ENCODE data around the gene APOBEC3H.

The APOBEC3H gene

DNA sequence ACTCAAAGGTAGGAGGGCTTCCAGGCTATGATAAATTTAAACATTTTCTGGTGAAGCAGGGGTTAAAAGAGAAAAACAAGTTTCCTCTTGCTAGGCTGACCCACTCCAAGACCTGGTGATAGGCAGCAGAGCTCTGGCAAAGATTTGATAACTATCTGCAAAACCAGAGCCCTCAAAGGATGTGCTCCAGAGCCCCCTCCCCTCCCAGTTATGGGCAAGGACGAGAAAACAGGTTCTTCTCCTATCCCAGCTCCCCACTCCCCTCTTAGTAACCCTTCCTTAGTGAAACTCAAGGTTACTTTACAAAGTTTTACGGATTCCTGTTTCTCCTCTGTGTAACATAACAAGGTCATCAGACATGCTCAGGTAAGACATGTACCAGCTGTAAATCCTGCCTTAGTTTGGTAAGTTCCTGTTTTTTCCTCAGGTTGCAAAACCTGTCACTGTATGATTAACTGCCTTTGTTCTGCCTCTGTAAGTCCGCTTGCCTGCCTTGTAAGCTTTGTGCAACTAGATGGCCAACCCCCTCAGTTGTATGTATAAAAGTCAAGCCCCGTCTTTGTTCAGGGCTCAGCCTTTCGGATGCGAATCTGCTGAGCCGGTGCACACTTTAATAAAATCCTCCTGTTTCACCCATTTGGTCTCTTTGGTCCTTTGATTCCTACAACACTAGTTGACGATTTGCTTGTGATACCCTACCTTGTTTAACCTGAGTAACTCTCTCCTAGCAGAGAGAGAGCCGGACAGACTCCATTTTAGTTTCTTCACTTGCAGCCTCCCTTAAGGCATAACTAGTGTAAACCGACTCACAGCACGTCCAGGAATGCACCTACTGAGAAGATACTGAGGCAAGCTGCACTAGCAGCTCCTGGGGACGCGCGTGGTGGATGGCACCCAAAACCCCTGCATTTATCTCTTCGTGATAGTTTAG lies 13.9 kb downstream of the APOBEC3H start:
- DNase-seq (ENCODE audit: low read depth in 2 of 2): no peak

DNA sequence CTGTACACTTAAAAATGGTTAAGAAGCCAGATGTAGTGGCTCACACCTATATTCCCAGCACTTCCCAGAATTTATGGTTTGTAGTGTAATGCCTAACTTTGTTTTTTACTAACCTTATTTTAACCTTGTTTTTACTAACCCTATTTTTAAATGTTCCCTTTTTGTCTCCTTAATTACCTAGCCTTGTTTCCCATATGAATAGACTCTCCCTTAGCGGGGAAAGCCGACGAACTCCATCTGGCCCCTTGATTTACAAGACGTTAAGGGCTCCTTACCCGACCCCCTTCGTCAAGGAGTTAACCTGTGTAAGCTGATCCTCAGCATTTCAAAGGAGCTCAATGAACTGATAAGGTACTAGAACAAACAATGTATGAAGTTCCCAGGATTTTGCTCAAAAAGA lies 17.1 kb downstream of the APOBEC3H start:
- DNase-seq (ENCODE audit: low read depth in 2 of 2): no peak

DNA sequence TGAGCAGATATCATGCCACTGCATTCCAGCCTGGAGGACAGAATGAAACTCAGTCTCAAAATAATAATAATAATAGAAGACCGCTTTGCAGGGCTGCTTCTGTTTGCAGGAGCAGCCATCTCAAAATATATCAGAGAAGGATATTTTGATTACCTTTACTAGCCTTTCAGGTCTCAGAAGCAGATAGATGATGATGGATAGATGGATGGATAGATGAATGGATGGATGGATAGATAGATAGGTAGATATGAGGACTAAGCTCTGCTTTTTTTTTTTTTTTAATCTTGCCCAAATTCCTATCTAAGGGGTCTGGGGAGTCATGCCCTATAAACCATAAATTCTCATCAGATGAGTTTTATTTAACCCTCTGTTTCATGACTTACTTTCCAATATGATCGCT lies 18.5 kb downstream of the APOBEC3H start:
- no peak for DNase-seq (ENCODE audit: low read depth in 2 of 2)

DNA sequence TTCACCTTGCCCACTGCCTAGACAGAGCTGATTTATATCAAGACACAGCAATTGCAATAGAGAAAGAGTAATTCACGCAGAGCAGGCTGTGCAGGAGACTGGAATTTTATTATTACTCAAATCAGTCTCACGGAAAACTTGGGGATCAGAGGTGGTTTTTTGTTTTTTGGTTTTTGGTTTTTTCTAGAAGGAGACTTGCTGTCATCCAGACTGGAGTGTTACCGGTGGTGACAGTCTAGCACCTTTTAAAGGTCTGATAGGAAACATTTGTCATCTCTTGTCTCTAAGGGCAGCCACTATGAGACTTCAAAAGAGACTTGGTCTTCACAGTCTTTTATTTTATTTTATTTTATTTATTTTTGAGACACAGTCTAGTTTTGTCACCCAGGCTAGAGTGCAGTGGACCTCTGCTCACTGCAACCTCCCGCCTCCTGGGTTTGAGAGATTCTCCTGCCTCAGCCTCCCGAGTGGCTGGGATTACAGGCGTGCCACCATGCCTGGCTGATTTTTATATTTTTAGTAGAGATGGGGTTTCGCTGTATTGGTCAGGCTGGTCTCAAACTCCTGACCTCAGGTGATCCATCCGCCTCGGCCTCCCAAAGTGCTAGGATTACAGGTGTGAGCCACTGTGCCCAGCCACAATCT lies 19.1 kb downstream of the APOBEC3H start:
- no peak for DNase-seq (ENCODE audit: low read depth in 2 of 2)

DNA sequence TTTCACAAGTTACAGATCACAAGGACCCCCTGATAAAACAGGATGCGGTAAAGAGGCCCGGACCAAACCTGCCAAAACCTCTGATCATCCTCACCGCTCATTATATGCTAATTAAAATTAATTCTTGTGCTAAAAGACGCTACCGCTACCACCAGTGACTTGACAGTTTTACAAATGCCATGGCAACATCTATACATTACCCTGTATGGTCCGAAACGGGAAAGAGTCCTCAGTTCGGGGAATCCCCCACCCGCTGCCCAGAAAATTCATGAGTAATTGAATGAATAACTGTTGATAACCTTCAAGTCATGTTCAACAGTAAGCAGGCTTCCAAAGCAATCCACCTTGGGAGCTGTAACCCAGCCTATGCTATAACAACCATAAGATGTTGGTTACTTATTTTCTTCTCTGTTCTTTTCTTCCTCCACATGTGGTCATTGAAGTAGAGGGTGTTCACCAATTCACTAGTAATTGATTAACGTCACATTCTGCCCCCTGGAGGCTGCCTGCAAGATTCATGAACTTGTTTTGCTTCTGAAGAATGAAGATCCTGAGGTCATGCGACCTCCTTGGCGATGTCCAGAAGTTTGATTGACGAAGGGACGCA lies 20.6 kb downstream of the APOBEC3H start:
- DNase-seq (ENCODE audit: low read depth in 2 of 2): peak in 1 of 2 experiments; percentile 7

DNA sequence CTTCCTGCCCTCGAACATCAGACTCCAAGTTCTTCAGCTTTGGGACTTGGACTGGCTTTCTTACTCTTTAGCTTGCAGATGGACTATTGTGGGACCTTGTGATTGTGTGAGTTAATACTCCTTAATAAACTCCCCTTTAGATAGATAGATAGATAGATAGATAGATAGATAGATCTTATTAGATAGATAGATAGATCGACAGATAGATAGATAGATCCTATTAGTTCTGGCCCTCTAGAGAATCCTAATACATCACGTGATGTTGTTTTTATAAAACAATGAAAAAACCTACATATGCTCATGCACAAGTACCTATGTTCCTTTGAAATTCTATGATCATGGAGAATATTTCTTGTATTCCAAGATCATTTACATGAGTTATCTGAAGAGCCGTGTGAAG lies 23.9 kb downstream of the APOBEC3H start:
- no peak for DNase-seq (ENCODE audit: low read depth in 2 of 2)

DNA sequence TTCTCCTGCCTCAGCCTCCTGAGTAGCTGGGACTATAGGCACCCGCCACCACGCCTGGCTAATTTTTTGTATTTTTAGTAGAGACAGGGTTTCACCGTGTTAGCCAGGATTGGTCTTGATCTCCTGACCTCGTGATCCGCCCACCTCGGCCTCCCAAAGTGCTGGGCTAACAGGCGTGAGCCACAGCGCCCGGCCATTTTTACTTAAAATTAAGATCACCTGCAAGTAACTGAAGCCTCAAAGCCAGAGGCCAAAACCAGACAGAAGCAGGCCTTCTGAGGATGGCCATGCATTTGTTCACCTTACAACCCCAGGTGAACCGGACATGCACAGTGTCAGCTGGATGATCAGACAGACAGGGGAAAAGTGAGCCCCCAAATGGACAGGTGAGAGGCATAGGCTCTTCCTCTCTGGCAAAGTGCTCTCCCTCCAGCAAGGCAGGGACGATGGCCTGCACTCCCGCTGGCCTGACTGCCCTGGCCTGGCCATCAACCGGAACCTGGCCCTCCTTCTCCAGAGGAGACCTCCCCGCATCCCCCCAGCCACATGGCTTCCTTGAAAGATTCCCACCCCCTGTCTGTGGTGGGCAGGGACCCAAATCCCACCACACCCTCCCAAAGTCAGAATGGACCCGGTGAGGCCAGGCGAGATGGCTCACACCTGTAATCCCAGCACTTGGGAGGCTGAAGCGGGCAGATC lies 25.9 kb downstream of the APOBEC3H start:
- no peak for DNase-seq (ENCODE audit: low read depth in 2 of 2)

DNA sequence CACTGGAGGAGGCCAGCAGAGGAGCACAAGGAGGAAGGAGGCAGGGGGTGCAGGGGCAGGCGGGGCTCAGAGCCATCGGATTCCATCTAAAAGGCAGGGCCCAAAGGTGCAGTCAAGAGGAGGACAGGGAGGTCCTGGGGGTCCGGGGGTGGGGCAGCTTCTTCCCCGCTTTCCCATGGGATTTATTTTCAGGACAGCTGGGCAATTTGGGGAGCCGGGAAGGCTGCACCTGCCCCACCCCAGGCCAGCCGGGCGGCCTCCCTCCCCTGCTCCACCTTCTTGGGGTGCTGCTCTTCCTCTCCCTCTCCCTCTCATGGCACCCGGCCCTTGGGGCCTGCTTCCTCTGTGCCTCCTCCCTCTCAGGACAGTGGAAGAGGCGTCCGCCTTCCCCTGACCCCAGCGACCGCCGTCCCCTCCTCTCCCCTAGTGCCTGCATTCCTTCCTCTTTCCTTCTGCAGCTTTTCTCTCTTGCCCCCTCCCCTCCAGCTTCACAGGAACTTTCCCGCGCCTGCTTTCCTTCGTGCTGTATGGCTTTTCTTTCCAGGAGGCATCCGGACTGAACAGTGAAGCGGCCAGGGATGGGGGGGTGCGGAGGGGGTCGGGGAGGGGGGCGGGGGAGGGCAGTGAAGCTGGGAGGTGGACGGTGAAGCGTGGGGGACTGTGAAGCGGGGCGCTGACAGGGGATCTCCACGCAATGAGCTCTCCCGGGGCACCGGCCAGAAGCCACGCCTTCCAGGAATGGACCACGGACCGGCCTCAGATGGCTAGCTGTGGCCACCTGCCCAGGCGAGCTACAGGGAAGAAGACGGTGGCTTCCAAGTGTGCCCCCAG lies 26.9 kb downstream of the APOBEC3H start:
- no peak for DNase-seq (ENCODE audit: low read depth in 2 of 2)

DNA sequence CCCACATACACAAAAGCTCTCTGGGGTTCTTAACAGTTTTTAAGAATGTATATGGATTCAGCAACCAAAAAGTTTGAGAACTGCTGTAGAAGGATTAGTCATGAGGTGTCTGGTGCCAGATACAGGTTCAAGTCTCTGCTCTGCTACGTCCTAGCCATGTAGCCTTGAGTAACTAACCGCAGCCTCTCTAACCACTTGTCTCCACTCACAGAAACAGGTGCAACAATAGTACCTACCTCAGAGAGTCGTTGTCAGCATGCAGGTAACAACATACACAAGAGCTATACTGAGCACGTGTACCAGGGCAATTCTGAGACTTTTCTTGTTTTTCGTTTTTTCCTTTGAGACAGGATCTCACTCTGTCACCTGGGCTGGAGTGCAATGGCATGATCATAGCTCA lies 28.6 kb downstream of the APOBEC3H start:
- no peak for DNase-seq (ENCODE audit: low read depth in 2 of 2)

DNA sequence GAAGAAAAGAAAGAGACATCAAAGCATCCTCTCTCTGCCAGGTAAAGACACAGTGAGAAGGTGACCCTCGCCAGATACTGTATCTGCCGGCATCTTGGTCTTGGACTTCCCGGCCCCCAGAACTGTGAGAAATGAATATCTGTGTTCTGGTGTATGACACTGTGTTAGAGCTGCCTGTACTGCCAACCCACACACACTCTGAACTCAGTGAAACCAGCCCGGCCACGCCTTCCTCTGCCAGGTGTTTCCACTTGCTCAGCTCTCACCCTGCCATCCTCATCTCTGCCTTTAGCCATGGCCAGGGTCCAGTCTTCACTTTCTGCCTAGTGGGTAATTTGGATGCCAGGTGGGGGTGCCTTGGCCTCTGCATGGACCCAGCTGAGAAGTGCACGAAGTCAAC lies 31.5 kb downstream of the APOBEC3H start:
- no peak for DNase-seq (ENCODE audit: low read depth in 2 of 2)

DNA sequence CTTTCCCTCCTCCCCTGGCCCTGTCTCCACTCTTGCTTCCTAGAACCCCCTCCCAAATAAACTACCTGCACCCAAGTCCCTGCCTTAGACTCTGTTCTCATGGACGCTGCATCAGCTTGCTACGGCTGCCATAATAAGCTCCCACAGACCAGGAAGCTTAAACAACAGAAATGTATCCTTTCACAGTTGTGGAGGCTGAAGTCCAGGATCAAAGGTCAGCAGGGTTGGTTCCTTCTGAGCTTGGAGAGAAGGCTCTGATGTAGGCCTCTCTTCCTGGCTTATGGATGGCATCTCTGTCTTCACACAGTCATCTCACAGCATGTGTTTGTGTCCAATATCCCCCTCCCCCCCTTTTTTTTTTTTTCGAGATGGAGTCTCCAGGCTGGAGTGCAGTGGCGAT lies 32.0 kb downstream of the APOBEC3H start:
- no peak for DNase-seq (ENCODE audit: low read depth in 2 of 2)

DNA sequence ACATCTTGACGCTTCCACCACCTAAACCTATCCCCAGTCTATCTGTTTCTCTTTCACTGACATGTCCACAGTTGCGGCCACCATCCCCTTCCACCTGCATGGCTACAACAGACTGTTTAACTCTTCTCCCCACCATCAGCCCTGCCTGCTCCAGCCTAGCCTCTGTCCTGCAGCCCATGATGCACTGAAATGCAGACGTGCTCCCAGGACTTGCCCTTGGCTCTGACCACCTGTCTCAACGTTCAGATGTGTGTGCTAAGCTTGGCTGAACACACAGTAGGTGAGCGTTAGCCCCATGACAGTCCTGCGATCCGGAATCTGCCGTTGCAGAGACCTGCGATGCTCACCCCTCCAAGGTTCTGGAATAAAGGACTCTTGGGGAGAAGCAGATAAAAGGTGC lies 32.7 kb downstream of the APOBEC3H start:
- DNase-seq (ENCODE audit: low read depth in 2 of 2): no peak

DNA sequence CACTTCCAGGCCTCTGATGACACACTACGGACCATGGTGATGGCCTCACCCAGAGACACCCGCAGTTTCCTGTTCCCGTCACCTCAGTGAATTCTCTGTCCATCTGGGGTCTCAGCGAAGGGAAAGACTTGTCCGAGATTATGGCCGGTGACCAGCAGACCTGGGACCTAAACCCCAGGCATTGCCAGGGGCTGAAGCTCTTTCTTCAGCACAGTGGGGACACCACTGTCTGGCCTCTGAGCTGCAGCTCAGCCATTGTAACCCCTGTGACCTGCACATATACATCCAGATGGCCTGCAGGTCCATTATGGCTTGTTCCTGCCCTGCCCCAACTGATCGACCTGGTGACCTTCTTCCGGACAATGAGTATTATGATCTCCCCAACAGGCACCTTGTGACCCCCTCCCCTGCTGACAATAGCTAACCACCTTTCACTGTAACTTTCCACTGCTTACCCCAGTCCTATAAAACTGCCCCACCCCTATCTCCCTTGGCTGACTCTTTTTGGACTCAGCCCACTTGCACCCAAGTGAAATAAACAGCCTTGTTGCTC lies 33.2 kb downstream of the APOBEC3H start:
- no peak for DNase-seq (ENCODE audit: low read depth in 2 of 2)

DNA sequence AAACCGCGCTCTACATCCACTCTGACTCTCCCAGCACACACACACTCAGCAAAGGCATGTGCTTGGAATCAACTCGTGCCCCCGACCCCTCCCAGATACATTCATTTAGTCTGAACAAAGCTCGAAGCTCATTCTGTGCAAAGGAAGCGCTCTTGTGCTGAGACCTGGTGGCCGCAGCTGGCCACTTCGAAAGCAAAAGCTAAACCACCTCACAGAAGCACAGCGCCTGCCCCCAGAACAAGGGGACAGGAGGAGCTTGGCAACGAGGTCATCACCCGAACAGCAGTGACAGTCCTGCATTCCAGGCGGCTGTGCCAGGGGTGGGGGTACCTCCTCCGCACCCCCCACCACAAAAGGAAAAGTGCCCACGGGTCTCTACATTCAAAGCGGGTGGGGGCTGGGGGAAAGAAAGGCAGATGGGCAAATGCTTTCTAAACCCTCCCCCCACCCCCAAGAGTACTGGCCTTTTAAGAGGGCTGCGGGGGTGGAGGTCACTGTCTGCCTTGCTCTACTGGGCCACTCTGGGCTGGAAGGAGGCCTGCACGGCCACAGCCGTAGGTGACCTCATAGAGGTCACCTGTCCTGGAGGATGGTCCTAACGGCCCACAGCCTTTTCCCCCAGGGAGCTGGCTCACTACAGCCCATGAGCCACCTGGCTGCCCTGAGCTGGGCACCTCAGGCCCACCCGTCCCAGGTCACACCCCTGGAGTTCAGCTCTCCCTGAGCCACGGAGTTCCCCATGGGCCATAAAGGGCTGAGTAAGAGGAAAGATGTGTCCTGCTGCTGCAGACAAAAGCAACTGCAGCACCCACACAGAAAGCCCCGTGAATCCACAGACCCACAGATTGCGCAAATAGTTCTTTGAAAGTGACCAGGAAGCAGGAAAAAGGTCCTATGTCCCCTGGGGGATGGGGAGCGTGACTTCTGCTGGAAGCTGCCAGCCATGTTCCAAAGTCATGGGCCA lies 34.1 kb downstream of the APOBEC3H start:
- no peak for DNase-seq (ENCODE audit: low read depth in 2 of 2)

DNA sequence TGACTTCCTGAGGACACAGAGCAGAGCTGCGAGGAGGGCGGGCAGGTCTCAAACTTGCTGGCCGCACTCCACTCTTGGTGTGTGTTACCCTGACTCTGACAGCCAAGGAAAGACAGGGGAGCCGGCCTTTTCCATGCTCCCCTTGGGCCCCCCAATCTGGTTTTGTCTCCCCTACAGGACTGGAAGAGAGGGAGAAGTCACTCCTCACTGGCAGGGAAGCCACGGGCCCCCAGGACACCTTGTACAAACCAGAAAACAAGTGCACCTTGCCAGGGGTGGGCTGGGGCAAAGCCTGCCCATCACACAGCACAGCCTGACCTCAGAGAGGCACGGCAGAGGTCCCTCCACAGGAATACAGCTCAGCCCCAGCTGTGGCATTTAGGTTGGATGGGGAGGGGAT lies 35.2 kb downstream of the APOBEC3H start:
- no peak for DNase-seq (ENCODE audit: low read depth in 2 of 2)

DNA sequence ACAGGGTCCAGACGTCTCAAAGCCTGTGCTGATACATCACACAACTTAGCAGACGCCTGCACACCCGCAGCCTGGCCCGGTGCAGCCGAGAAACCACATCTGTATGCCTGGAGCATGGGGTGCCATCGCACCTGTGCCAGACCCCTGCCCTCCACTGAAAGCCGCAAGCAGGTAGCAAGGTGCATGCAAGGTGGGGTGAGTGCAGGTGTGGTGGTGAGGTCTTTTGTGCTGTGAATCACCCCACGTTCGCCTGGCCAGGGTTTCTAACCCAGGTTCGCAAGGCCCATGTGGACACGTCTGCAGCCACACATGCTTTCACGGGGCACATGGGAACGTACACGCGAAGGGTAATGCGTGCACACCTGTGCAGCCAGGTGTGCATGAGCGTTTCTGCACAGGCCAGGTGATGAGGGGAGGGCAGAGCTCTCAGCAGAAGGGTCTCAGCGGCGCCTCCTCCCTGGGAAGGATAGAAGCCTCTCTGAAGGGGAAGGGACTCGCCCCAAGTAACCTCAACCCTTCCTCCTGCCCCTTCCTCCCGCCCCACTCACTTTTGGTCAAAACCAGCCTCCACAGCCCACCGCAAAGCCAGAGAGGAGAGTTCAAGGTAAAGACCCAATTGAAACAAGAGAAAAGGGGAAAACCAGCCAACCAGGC lies 36.0 kb downstream of the APOBEC3H start:
- DNase-seq (ENCODE audit: low read depth in 2 of 2): no peak

DNA sequence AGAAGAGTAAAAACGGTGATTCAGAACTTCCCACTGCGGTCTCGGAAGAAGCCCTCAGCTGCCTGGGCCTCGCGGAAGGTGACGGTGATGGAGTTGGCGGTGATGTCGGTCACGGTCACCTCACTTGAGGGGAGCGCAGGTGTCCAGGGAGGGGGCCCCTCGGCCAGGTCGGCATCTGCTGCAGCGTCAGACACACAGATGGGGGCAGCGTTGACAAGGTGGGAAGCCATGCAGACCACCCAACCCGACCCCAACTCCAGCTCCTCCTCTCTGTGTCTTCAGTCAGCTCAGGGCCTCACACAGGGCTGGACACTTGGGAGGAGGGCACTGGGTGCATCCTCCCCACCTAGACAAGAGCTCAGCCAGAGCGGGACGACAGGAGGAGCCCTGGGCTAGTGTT lies 36.8 kb downstream of the APOBEC3H start:
- no peak for DNase-seq (ENCODE audit: low read depth in 2 of 2)

DNA sequence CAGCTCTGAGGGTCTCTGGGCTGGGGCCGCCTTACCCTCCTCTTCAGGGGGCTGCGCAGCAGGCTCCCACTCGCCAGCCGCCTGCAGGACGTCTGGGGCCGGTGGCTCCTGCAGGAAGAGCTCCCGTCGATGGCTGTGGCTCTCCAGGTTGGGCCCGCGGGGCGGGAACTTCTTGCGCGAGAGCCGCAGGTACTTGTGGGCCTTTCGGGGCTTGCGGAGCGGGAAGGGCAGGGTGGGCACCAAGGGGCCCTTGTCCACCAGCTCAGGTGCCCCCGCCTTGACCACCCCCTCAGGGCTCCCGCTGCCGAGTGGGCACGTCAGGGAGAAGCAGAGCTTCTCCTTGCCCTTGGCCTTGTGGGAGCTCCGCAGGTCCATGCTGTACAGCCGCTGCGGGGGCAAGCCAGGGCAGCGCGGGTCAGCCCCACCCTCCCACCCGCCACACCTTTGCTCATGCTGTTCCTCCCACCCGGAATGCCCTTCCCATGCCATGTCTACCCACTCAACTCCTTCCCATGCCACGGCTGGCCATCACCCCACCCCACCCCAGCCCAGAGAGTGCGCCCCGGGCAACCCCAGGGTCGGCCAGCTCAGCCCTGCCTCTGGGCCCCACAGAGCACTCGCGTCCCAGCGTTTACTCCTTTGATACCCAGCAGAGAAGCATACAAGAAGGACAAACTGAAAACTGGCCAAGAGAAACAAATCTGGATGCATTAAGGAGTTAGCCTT lies 37.5 kb downstream of the APOBEC3H start:
- DNase-seq (ENCODE audit: low read depth in 2 of 2): no peak

All from fibroblast of skin of left quadriceps (primary cell).